Measurements from ENCODE around the gene UBXN11.

The UBXN11 gene, protein sequence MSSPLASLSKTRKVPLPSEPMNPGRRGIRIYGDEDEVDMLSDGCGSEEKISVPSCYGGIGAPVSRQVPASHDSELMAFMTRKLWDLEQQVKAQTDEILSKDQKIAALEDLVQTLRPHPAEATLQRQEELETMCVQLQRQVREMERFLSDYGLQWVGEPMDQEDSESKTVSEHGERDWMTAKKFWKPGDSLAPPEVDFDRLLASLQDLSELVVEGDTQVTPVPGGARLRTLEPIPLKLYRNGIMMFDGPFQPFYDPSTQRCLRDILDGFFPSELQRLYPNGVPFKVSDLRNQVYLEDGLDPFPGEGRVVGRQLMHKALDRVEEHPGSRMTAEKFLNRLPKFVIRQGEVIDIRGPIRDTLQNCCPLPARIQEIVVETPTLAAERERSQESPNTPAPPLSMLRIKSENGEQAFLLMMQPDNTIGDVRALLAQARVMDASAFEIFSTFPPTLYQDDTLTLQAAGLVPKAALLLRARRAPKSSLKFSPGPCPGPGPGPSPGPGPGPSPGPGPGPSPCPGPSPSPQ

DNA sequence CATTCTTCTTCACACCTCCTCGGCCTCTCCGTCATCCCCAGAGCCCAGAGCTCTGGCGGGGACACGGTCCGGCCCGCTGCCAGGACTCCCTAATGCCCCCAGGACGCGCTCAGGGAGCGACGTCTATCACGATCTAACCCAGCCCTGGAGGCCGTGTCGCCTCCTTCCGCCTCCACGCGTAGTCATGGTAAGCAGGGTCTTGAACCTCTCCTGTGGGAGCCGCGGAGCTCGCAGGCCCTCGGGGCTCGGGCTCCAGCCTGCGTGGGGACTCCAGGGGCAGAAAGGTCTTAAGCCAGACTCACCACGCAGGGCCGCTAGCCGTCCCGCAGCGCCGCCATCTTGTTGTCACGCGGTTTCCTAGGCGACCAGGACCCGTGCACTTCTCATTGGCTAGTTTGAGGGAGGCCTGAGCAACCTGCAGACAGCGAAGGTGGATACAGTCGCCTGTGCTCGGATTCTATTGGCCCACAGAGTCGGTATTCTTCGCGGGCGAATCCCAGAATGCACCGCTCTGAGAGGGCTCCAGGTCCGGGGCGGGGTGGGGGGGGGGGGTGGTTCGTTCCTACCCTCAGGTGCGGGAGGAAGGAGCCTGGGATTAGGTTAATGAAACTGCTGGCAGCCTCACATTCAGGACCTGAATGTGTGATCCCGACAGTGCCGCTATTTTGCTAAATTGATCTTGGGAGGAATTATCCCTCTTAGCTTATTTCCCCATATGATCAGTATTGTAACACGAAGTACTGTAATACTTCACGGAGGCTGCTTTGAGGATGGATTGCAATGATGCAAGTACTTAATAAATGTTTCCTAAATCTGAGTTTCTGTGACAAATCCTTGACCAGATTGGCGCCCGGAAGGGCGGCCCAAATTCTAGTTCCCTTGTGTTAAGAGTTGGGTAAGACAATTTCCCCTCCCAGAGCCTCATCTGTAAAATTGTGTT, at the start of gene UBXN11:
Gene UBXN11, minus strand, starts transcription at position 347 of the 940 bp plus-strand sequence. CDS start 3,753 bp downstream, outside the sequence.
- Histone ChIP-seq H3K9ac (ENCODE audit: low read length) (peak within 1 kb of the TSS; percentile 96), H3K4me1 (ENCODE audit: control insufficient read depth, low read depth, low read length) (peaks cover 7% of the 10 kb centered on the region), H3K27ac (ENCODE audit: low read length) (peak within 1 kb of the TSS; percentile 80), H3K4me3 (ENCODE audit: low read length) (peak within 1 kb of the TSS; percentile 97), H3K27me3 (ENCODE audit: control insufficient read depth, insufficient read depth, low read length) (no peaks in the 10 kb centered on the region), H3K9me3 (ENCODE audit: control insufficient read depth, low read depth, low read length) (no peaks in the 10 kb centered on the region), H3K36me3 (ENCODE audit: control insufficient read depth, low read depth, low read length) (no peaks in the 10 kb centered on the region)

DNA sequence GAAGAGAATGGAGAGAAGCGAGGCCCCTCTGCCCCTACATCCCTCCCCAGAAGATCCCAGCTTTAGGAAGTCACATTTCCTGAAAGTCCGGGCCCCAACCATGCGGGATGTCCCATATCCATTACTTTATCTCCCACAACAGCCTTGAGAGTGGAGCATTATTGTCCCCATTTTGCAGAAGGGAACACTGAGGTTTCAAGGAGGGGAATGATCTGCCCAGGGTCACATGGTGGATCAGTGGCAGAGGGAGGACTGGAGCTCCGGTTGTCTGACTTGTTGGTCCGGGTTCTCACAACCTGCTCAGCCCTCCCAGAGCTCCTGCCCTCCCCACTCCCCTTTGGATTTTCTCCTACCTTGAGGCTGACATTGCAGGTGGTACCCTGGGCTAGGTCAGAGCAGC, 49.7 kb upstream of the UBXN11 start:
- Histone ChIP-seq H3K4me3 (ENCODE audit: low read length) (no peak overlapping the region), H3K4me1 (ENCODE audit: control insufficient read depth, low read depth, low read length) (peaks cover 13% of the 10 kb centered on the region), H3K9ac (ENCODE audit: low read length) (no peak overlapping the region), H3K27me3 (ENCODE audit: control insufficient read depth, insufficient read depth, low read length) (peaks cover 20% of the 10 kb centered on the region), H3K9me3 (ENCODE audit: control insufficient read depth, low read depth, low read length) (no peaks in the 10 kb centered on the region), H3K36me3 (ENCODE audit: control insufficient read depth, low read depth, low read length) (no peaks in the 10 kb centered on the region), H3K27ac (ENCODE audit: low read length) (no peak overlapping the region)

DNA sequence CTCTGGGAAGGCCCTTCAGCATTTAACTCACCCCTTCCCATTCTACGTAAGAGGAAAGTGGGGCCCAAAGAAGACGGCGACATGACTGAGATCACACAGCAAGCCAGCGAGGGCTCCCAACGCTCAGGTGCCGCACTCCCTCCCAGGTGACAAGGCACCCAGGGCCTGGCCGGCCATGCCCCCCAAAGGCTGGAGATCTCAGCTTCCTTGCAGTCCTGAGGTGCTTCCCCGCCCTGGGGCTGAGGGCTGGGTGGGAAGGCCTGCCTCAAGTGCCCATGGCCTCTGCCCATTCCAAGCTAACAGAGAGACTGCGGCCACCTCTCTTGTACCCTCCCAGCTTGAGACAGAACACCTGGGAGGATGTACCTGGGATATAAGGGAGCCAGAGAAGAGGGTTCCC, 48.5 kb upstream of the UBXN11 start:
- no peak overlapping the region for H3K4me3 ChIP-seq (ENCODE audit: low read length)
- peaks cover 22% of the 10 kb centered on the region for H3K4me1 ChIP-seq (ENCODE audit: control insufficient read depth, low read depth, low read length)
- no peak overlapping the region for H3K9ac ChIP-seq (ENCODE audit: low read length)
- H3K27me3 ChIP-seq (ENCODE audit: control insufficient read depth, insufficient read depth, low read length): peaks cover 11% of the 10 kb centered on the region
- H3K36me3 ChIP-seq (ENCODE audit: control insufficient read depth, low read depth, low read length): no peaks in the 10 kb centered on the region
- no peaks in the 10 kb centered on the region for H3K9me3 ChIP-seq (ENCODE audit: control insufficient read depth, low read depth, low read length)
- no peak overlapping the region for H3K27ac ChIP-seq (ENCODE audit: low read length)

DNA sequence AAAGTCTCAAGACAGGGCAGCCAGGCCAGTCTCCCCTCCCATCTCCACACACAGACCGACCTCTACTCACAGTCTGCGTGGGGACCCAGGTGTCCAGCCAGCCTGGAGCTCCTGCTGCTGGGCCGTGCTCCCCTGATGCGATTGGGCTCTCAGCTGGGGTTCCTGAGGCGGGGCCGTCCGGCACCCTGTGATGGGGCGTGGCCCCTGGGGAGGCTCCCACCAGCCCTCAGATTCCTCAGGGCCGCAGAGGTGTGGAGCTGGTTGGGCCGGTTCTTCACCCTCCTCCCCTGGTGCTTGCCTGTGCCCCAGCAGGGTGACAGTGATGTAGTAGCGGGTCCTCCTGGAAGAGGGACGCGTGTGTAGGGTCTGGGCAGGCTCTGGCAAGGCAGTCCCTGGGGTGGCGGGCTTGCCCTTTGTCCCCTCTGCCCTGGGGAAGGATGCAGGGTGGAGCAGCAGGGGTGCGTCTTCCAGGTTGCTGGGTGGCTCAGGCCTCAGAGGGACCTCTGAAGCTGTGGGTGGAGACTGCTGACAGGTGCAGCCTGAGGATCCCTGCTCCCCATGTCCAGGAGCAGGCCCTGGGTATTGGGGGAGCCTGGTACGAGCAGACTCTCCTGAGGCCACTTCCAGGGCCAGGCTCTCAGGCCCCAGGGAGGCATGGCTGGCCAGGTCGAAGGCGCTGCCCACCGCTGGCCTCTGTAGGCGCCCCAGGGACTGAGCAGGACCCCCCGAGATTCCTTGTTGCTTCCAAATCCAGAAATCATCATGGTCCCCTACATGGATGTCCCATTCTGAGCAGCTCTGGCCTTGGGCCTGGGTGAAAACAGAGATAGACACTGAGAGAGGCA, 47.8 kb upstream of the UBXN11 start, which contains the start of gene CRYBG2:
Gene CRYBG2, minus strand, starts transcription at position 155 of the 845 bp plus-strand sequence. CDS start 7,473 bp downstream, outside the sequence.
- Histone ChIP-seq H3K4me3 (ENCODE audit: low read length) (no peak within 1 kb of the TSS), H3K27me3 (ENCODE audit: control insufficient read depth, insufficient read depth, low read length) (peaks cover 4% of the 10 kb centered on the region), H3K27ac (ENCODE audit: low read length) (no peak within 1 kb of the TSS), H3K4me1 (ENCODE audit: control insufficient read depth, low read depth, low read length) (peaks cover 22% of the 10 kb centered on the region), H3K9me3 (ENCODE audit: control insufficient read depth, low read depth, low read length) (no peaks in the 10 kb centered on the region), H3K36me3 (ENCODE audit: control insufficient read depth, low read depth, low read length) (no peaks in the 10 kb centered on the region), H3K9ac (ENCODE audit: low read length) (no peak within 1 kb of the TSS)

DNA sequence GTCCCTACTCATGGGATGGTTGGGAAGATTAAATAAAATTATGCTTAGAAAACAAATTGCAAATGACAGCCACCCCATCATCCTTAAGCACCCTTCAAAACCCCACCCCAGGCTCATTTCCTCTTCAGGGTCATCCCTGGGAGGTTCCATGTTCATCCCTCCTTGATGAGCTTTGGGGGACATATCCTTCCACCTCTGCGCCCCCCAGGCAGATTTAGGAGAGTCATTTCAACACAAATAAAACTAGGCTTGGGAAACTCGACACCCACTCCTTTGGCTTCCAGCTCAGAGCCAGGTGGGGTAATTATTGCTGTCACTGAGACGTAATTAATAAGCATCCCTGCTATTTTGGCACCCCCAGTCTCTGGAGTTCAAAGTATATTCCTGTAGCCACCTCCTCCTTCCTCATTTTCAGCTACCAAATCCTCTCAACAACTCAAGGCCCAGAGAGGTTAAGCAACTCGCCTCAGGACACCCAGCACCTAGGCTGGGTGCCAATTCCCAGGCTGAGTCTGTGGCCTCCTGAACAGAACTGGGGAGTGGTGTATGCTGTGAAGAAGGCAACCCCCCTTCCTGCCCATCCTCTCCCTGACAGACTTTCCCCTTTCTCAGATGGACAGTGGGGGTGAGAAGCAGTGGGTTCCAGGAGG, 46.9 kb upstream of the UBXN11 start:
- no peak overlapping the region for H3K4me3 ChIP-seq (ENCODE audit: low read length)
- no peaks in the 10 kb centered on the region for H3K36me3 ChIP-seq (ENCODE audit: control insufficient read depth, low read depth, low read length)
- H3K4me1 ChIP-seq (ENCODE audit: control insufficient read depth, low read depth, low read length): peaks cover 19% of the 10 kb centered on the region
- no peak overlapping the region for H3K9ac ChIP-seq (ENCODE audit: low read length)
- no peaks in the 10 kb centered on the region for H3K27me3 ChIP-seq (ENCODE audit: control insufficient read depth, insufficient read depth, low read length)
- H3K27ac ChIP-seq (ENCODE audit: low read length): no peak overlapping the region
- H3K9me3 ChIP-seq (ENCODE audit: control insufficient read depth, low read depth, low read length): no peaks in the 10 kb centered on the region

DNA sequence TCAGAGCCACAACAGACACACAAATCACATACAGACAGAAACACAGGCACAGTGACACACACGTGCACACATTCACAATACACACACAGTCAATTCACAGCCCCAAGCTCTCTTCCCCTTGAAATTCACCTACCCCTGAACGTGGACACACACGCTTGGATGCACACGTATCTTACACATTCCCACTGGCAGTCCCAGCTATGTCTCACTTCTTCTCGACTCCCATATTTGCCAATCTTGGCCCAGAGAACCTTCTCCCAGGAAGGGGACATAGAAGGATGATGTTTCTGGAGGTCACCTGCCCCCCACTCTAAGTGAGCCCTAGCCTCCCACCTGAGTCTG, 45.9 kb upstream of the UBXN11 start:
- Histone ChIP-seq H3K4me1 (ENCODE audit: control insufficient read depth, low read depth, low read length) (peaks cover 19% of the 10 kb centered on the region), H3K27me3 (ENCODE audit: control insufficient read depth, insufficient read depth, low read length) (no peaks in the 10 kb centered on the region), H3K4me3 (ENCODE audit: low read length) (no peak overlapping the region), H3K9ac (ENCODE audit: low read length) (no peak overlapping the region), H3K9me3 (ENCODE audit: control insufficient read depth, low read depth, low read length) (no peaks in the 10 kb centered on the region), H3K27ac (ENCODE audit: low read length) (no peak overlapping the region), H3K36me3 (ENCODE audit: control insufficient read depth, low read depth, low read length) (no peaks in the 10 kb centered on the region)

DNA sequence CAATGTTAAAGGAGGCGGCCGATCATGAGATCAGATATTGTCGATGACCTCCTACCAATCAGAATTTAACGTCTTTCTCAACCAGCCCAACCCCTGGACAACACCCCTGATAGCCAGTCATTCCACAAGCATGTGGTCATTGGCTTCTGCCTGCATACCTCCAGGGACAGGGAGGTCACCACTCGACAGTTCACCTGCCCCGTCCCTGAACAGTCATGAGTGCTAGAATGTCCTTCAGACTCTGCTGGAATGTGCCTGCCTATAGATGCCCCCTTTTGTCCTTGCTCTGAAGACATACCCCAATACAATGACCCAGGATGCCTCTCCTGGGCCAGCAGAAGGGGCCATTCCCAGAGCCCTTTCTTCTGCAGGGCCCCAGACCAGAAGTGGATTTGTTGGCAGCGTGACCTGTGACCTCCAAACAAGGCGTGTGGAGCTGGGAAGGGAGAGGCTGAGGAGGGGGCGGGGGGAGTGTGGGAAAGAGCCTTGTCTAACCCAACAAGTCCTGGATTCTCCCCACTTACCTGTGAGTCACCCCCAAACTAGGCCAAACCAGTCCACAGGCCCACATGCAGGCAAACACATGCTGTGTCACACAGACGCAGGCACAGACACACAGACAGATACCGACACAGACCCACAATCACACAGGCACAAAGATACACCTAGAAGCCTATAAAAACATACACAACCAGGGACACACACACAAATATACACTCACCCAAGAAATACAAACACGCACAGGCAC, 45.3 kb upstream of the UBXN11 start:
- Histone ChIP-seq H3K9ac (ENCODE audit: low read length) (no peak overlapping the region), H3K36me3 (ENCODE audit: control insufficient read depth, low read depth, low read length) (no peaks in the 10 kb centered on the region), H3K27ac (ENCODE audit: low read length) (no peak overlapping the region), H3K4me1 (ENCODE audit: control insufficient read depth, low read depth, low read length) (peaks cover 18% of the 10 kb centered on the region), H3K4me3 (ENCODE audit: low read length) (no peak overlapping the region), H3K27me3 (ENCODE audit: control insufficient read depth, insufficient read depth, low read length) (no peaks in the 10 kb centered on the region), H3K9me3 (ENCODE audit: control insufficient read depth, low read depth, low read length) (no peaks in the 10 kb centered on the region)

DNA sequence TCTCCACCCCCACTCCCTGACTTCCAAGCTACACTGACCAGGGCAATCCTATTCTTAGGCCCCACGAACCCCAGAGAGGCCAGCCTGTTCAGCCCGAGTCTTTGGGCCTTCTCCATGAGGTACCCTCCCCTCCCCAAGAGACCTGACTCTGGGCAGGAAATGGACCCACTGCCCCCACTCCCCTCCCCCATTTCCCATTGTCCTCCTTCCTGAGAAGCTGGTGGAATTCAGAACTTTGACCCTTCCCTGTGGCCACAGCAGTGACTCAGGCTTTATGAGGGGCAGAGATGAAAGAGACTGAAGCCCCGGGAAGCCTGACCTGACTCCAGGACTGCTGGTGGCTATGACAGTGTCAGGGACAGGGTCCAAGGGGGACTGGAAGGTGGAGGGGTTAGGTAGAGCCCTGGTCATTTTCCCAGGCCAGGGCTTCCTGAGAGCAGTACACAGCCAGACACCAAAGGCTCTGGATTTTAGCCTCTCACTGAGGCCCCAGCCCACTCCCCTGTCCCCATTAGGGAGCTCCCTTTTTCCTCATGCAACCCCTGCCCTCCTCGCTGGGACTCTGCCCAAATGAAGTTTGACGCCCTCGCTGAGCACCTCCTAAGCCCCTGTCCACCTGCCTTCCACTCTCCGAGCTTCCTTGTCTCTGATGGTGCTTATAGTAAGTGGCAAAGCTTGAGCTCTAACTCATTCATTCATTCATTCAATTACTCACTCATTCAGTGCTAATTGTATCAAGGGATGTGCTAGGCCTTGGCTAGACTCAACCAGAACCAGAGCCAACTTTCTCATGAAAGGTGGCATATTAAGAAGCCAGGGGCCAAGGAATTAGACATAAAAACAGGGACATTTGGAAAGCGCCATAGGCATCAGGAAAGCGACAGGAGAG, 44.5 kb upstream of the UBXN11 start:
- Histone ChIP-seq H3K36me3 (ENCODE audit: control insufficient read depth, low read depth, low read length) (no peaks in the 10 kb centered on the region), H3K4me3 (ENCODE audit: low read length) (peak overlapping the region; percentile 1), H3K27ac (ENCODE audit: low read length) (no peak overlapping the region), H3K9ac (ENCODE audit: low read length) (peak overlapping the region; percentile 16), H3K4me1 (ENCODE audit: control insufficient read depth, low read depth, low read length) (peaks cover 14% of the 10 kb centered on the region), H3K9me3 (ENCODE audit: control insufficient read depth, low read depth, low read length) (no peaks in the 10 kb centered on the region), H3K27me3 (ENCODE audit: control insufficient read depth, insufficient read depth, low read length) (no peaks in the 10 kb centered on the region)

DNA sequence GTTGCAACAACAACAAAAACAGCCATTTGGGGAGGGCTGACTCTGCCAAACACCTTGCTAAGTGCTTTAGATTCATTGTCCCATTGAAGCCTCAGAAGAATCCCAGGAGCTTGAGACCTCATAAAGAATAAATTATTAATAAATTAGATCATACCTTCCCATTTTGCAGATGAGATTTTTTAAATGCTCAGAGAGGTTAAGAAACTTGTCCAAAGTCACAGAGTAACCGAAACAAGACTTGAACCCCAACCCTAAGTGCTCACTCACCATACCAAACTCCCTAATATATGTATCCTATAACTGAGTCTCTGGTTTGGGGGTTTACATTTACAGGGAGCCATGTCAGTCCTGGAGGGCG, 43.9 kb upstream of the UBXN11 start:
- Histone ChIP-seq H3K9me3 (ENCODE audit: control insufficient read depth, low read depth, low read length) (no peaks in the 10 kb centered on the region), H3K9ac (ENCODE audit: low read length) (peak overlapping the region; percentile 13), H3K27me3 (ENCODE audit: control insufficient read depth, insufficient read depth, low read length) (no peaks in the 10 kb centered on the region), H3K27ac (ENCODE audit: low read length) (no peak overlapping the region), H3K4me1 (ENCODE audit: control insufficient read depth, low read depth, low read length) (peaks cover 14% of the 10 kb centered on the region), H3K4me3 (ENCODE audit: low read length) (peak overlapping the region; percentile 1), H3K36me3 (ENCODE audit: control insufficient read depth, low read depth, low read length) (no peaks in the 10 kb centered on the region)
